Large intestine (tissue), 3 donors: Measurements from ENCODE around the gene SCGB1C2. TPM values are rescaled to one million over a fixed set of nuclear protein-coding genes. Genes with fewer than 3 reads are reported as not detected.

Experiments
- DNase-seq, 2 donors: peaks; one replicate each; pipeline versions ENCODE4 v3.0.0 to v3.0.0-alpha.2; 2013
- H3K27ac ChIP-seq: one replicate; pipeline ENCODE4 v1.5.1; 2013; ENCODE audit warnings: low read length
- H3K27me3 ChIP-seq: 2 replicates; pipeline ENCODE4 v1.6.1; 2013; ENCODE audit warnings: low read length; ENCODE audit not compliant: control insufficient read depth, insufficient read depth
- H3K36me3 ChIP-seq: 2 replicates; pipeline ENCODE4 v1.6.1; 2013; ENCODE audit warnings: low read length; ENCODE audit not compliant: control insufficient read depth, insufficient read depth
- H3K4me1 ChIP-seq: one replicate; pipeline ENCODE4 v1.6.1; 2013; ENCODE audit warnings: low read length; ENCODE audit not compliant: control insufficient read depth, insufficient read depth
- H3K4me3 ChIP-seq: one replicate; pipeline ENCODE4 v1.5.1; 2013; ENCODE audit warnings: low read length
- H3K9me3 ChIP-seq: one replicate; pipeline ENCODE4 v1.6.1; 2013; ENCODE audit warnings: mild to moderate bottlenecking, low read depth, low read length, moderate library complexity; ENCODE audit not compliant: control insufficient read depth
- WGBS: methylation state at CpG from one replicate; pipeline ENCODE4 v1.1.5; 2013; ENCODE audit warnings: low lambda C conversion rate; ENCODE audit not compliant: insufficient coverage; 5-methylcytosine and 5-hydroxymethylcytosine counted together
- polyA plus RNA-seq: library from polyadenylated mRNA; unstranded; fragments of 120-200 nt; gene quantifications from one replicate; pipeline ENCODE4 v1.2.1, GENCODE V29; 2013

Gene SCGB1C2
- polyA plus RNA-seq, 1 donor = not detected

DNA sequence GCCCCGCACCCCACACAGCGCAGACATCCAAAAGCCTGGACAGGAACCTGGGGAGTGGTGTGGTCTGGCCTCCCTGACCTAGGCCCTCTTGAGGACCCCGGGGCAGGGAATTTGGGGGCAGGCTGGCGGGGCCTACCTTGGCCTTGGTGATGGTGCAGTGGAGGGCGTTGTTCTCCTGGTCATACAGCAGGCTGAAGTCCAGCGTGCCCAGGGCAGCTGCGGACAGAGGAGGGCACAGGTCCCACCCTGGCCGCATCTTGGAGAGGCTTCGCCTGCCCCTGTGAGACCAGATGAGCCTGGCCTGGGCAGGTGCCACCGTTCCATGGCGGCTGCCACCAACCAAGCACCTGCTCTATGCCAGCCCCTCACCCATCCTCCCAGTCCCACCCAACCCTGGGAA lies 35.0 kb downstream of the SCGB1C2 start:
- H3K9me3 ChIP-seq = no peaks in the 10 kb centered on the region
- H3K27me3 ChIP-seq = peaks cover 9% of the 10 kb centered on the region
- no peak overlapping the region for H3K4me3 ChIP-seq
- no peaks in the 10 kb centered on the region for H3K4me1 ChIP-seq
- WGBS = no CpG with 5 or more reads among the region's 11 CpGs
- no peak for DNase-seq
- H3K27ac ChIP-seq = no peak overlapping the region
- H3K36me3 ChIP-seq = no peaks in the 10 kb centered on the region

DNA sequence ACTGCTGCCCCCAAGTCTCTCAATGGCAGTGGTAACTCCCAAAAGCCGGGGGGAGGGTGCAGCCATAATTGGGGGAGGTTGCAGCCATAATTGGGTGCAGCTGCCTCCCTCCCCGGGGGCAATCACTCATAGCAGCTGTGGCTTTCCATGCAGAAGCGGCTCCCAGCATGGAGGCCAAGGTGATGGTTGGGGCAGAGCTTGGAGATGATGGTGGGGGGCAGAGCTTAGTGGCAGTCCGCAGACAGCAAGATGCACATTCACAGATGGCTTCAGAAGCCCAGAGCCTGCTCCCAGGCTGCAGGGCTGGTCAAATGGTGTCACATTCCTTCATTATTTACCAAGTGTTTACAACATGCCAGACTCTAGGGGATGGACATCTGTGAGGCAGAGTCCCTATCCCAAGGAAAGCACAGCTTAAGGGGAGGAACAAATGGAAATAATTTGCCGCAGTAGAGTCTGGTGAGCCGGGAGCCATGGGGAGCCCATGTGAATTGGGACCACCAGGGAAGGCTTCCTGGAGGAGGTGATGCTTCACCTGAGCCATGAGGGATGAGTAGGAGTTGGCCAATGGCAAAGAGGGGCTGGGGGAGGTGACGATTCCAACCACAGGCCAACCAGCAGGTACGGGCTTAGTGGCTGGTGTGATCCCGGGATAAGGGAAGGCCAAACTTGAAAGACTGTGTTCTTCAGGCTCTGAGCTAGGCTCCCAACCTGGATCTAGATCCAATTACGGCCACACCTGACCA lies 36.0 kb downstream of the SCGB1C2 start:
- Histone ChIP-seq H3K27me3 (peaks cover 17% of the 10 kb centered on the region), H3K4me1 (no peaks in the 10 kb centered on the region), H3K36me3 (no peaks in the 10 kb centered on the region), H3K9me3 (no peaks in the 10 kb centered on the region), H3K4me3 (no peak overlapping the region), H3K27ac (no peak overlapping the region)
- no CpG with 5 or more reads among the region's 10 CpGs for WGBS
- DNase-seq = no peak

DNA sequence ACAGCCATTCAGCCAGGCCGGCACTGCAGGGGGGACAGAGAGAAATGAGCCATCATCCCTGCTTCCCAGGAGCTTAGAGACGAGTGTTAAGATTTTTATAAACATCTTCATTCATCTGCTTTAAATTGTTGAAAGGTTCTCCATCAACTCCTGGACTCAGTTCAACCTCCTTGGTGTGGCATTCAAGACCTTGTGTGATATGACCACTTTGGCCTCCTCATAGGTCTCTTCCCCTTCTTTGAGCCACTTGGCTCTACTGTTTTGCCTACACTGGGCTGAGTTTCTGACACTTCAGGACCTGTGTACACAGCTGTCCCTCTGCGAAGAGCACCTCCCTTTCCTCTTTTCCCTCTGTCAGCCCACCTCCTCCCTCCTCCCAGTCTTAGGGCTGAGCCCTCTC lies 39.8 kb downstream of the SCGB1C2 start:
- no peak overlapping the region for H3K27ac ChIP-seq
- no peak overlapping the region for H3K4me3 ChIP-seq
- H3K36me3 ChIP-seq = no peaks in the 10 kb centered on the region
- no CpG with 5 or more reads among the region's 3 CpGs for WGBS
- no peak for DNase-seq
- H3K27me3 ChIP-seq = peaks cover 42% of the 10 kb centered on the region
- H3K9me3 ChIP-seq = no peaks in the 10 kb centered on the region
- H3K4me1 ChIP-seq = no peaks in the 10 kb centered on the region

DNA sequence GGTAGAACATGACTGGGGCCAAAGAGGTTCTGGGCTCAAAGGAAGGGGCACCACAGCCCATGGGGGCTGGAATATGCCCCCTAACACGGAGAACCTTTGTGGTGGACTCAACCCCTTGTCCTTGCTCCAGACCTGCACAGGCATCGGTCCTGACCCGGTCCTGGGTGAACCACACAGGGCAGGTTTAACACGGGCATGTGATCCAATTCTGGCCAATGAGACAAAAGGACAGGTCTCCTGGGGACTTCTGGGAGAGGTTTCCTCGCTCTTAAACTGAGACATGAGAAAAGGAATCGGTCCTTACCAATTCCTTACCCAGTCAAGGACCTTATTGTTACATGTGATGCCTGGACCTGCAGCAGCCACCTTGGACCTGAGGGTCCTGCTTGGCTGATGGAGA lies 40.4 kb downstream of the SCGB1C2 start:
- peaks cover 48% of the 10 kb centered on the region for H3K27me3 ChIP-seq
- WGBS = no CpG with 5 or more reads among the region's 6 CpGs

DNA sequence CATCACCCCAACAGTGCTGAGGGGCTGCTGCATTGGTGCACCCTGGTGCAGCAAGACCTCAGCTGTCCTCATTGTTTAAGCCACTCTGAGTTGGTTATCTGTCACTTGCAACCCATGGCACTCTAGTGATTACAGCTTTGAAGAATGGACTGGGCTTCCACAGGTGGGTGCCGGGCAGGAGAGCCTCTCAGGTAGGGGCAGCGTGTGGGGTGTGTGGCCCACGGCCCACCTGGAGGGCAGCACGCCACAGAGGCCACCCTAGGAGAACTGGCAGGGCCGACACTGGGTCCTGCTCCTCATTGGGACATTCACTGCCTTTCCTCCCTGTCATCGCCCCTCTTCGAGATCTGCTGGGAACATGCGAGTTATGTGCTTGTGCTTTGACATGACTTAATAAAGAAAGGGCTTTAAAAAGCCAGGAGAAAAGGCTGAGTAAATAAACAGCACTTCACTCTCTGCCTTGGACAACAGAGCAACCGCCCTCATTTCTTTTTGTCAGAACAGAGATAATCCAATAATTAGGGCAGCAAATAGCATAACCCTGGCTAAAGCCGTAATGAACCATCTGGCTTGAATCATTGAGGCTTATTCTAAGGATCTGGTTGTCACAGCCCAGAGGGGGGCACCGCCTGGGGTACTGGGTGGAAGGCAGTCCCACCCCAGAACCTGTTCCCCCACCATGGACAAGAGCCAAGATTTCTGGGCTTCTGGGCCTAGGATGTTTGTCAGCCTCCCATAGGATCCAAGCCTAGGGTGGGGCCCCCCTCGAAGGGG lies 41.1 kb downstream of the SCGB1C2 start:
- no CpG with 5 or more reads among the region's 12 CpGs for WGBS
- peak overlapping the region; percentile 51 for H3K27ac ChIP-seq
- no peak overlapping the region for H3K4me3 ChIP-seq
- H3K9me3 ChIP-seq = no peaks in the 10 kb centered on the region
- H3K36me3 ChIP-seq = no peaks in the 10 kb centered on the region
- DNase-seq = no peak
- H3K27me3 ChIP-seq = peaks cover 55% of the 10 kb centered on the region
- H3K4me1 ChIP-seq = no peaks in the 10 kb centered on the region

More for the DNA sequence above, 40.4 kb downstream of the SCGB1C2 start:
- no peak for DNase-seq
- no peaks in the 10 kb centered on the region for H3K9me3 ChIP-seq
- no peaks in the 10 kb centered on the region for H3K36me3 ChIP-seq
- no peaks in the 10 kb centered on the region for H3K4me1 ChIP-seq
- no peak overlapping the region for H3K4me3 ChIP-seq
- no peak overlapping the region for H3K27ac ChIP-seq

DNA sequence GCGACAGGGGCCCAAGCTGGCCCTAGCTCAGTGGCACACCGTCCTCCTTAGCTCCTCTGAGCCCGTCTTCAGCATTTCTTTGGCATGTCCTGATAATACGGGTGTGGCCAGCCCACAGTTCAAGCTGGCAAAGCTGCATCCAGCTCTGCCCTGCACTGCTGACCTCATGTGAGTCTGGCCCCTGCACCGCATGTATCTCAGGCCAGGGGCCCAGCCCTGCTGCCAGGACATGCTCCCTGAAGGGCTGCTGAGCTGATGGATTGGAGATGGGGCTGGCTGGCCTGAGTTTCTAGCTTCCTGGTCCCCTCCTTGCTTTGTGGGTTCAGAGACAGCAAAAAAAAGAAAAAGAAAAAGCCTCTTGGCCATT lies 41.7 kb downstream of the SCGB1C2 start:
- H3K36me3 ChIP-seq = no peaks in the 10 kb centered on the region
- peak overlapping the region; percentile 51 for H3K27ac ChIP-seq
- no peaks in the 10 kb centered on the region for H3K9me3 ChIP-seq
- H3K27me3 ChIP-seq = peaks cover 61% of the 10 kb centered on the region
- WGBS = no CpG with 5 or more reads among the region's 5 CpGs
- DNase-seq = no peak
- H3K4me1 ChIP-seq = no peaks in the 10 kb centered on the region
- H3K4me3 ChIP-seq = no peak overlapping the region

DNA sequence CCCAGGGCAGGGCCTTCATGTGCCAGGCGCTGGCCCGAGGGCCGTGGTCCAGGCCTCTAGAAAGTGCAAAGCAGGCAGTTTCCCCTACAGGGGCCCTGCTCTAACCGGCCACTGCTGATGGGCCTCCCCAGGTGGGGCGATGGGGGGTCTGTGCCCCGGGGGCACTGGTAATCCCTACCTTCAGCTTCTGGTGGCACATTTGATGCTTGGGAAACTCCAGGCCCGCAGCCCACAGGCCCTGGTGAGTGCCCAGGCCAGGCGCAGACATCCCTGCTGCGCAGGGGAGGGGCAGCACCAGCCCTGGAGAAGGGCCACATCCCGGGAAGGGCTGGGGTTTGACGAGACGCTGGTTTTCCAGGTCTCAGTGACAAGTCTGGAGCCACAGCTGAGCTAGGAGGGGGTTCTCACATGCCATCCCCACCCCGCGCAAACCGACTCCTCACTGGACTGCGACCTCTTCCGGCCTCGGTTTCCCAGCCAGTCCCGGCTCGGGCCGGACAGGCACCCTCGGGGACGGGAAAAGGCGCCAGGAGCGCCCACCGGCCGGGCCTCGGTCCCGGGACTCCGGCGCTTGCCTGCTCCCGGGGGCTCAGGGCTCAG lies 42.5 kb downstream of the SCGB1C2 start:
- no peak for DNase-seq
- no peak overlapping the region for H3K27ac ChIP-seq
- no peaks in the 10 kb centered on the region for H3K36me3 ChIP-seq
- no peaks in the 10 kb centered on the region for H3K9me3 ChIP-seq
- H3K4me1 ChIP-seq = no peaks in the 10 kb centered on the region
- WGBS = no CpG with 5 or more reads among the region's 32 CpGs
- H3K27me3 ChIP-seq = peaks cover 69% of the 10 kb centered on the region
- H3K4me3 ChIP-seq = no peak overlapping the region

DNA sequence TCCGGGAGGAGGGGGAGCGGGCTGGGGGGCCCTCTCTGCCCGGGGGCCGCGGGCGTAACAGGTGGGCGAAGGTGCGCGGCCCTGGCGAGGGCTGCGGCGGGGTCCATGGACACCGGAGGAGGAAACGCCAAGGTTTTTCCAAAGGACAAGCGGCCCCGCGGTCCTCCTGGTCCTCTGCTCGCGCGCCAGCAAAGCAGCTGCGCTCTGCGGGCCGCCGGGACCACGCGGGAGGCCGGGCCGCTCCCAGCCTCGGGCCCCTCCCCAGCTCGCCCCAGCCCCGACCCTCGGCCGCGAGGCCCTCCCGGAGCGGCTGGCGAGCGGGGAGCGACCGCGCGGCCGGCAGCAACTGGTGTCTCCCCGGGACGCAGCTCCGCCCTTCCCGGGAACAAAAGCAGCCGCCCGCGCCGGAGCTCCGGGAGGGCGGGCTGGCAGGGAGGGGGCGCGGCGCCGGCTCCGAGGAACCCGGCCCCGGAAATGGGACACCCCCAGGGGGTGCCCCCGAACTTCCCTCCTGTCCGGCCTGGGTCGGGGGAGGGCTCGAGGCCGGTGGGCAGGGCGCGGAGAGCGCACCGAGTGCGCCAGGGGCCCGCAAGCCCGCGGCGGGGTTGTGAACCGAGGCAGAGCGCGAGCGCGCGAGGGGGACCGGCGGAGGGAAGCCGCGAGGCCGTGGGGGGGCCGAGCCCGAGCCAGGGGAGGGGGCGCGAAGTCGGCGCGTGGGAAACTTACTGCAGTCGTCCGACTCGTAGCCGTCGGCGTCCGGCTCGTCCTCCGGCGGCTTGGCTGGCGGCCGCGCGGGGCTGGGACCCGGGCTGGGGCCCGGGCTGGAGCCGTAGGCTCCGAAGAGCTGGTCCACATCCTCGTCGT lies 43.2 kb downstream of the SCGB1C2 start:
- Histone ChIP-seq H3K4me1 (no peaks in the 10 kb centered on the region), H3K27me3 (peaks cover 73% of the 10 kb centered on the region), H3K4me3 (peak overlapping the region; percentile 10), H3K27ac (no peak overlapping the region), H3K9me3 (no peaks in the 10 kb centered on the region), H3K36me3 (no peaks in the 10 kb centered on the region)
- no CpG with 5 or more reads among the region's 112 CpGs for WGBS
- peak in 1 of 2 donors; percentile 26 for DNase-seq

DNA sequence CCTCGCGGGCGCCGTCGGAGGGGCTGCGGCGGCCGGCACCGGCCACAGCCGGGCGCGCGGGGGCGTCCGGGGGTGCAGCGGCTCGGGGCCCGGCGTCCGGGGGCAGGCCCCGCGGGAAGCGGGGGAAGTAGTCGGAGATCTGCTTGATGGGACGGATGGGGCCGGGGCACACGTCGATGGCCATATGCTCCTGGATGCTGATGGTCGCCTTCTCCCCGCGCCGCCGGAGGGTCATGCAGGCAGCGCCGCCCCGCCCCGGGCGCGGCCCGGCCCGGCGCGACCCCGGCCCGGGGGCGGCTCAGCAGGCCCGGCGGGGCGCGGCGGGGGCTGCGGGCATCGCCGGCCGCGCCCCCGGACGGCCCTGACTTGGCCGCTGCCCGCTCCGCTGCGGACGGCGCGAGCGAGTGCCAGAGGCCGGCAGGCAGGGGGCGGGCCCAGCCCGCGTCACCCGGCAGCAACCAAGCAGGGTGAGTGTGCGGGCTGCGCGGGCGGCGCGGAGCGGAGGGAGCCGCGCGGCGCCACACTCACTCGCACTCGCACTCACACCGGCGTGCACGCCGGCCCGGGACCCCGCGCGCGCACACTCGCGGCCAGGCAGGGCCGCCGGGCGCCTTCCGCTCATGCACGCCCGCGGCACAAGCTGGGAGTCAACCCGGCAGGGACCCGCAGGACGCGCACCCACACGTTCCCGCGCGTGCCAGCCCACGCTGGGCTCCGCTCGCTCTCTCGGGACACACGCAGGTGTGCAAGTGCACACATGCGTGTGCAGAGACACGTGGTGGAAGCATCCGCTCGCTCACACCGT lies 44.1 kb downstream of the SCGB1C2 start, which contains the start of gene DOC2B:
Gene DOC2B, minus strand, starts transcription at position 406 of the 805 bp plus-strand sequence. Its CDS starts 171 bp downstream, at position 235.
- peak; percentile 38 to 47 for DNase-seq
- no peaks in the 10 kb centered on the region for H3K9me3 ChIP-seq
- H3K4me3 ChIP-seq = peak within 1 kb of the TSS; percentile 10
- H3K4me1 ChIP-seq = no peaks in the 10 kb centered on the region
- WGBS = no CpG with 5 or more reads among the region's 120 CpGs
- H3K27me3 ChIP-seq = peaks cover 78% of the 10 kb centered on the region
- H3K27ac ChIP-seq = no peak within 1 kb of the TSS
- H3K36me3 ChIP-seq = no peaks in the 10 kb centered on the region
